NCI-H1048 (cell line): Measurements from ENCODE around the gene JUN.

Source experiments
- DNase-seq: peaks from one replicate; lab custom pipeline; 2025; lab: John Stamatoyannopoulos, UW

The JUN gene

DNA sequence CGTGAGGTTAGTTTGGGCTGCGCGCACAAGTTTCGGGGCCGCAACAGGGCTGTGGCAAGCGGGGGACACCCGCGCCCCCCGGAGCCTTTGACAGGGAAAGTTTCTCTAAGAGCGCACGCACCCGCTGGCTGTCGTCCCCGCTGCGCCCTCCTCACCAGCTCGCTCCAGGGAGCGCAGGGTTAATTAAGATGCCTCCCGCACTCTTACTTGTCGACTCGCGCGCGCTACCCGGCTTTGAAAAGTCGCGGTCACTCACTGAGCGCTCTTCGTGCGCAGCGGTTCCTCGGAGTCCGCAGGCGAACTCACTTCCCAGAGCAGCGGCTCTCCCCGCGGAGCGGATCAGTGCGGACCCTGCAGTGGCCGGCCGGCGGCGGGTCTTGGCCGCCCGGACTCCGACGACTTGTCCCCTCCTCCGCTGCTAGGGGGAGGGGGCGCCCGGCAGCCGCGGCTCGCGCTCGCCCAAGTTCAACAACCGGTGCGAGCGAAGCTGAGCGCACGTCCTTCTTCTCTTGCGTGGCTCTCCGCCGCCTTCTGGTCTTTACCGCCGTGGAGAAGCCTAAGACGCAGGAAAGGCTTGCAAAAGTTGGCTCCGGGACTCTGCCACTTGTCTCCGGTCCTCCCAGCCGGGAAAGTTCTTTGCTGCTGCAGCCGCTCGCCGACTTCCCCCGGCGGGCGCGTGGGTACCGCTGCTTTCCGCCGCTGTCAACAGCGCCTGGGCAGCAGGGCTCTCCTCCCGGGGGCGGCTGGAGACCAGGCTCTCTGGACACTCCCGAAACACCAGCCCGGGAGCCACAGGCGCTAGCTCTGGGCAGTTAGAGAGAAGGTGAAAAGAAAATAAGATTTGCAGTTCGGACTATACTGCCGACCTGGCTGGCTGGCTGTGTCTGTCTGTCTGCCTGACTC lies 506 bp downstream of the JUN start:
- no peak for DNase-seq

DNA sequence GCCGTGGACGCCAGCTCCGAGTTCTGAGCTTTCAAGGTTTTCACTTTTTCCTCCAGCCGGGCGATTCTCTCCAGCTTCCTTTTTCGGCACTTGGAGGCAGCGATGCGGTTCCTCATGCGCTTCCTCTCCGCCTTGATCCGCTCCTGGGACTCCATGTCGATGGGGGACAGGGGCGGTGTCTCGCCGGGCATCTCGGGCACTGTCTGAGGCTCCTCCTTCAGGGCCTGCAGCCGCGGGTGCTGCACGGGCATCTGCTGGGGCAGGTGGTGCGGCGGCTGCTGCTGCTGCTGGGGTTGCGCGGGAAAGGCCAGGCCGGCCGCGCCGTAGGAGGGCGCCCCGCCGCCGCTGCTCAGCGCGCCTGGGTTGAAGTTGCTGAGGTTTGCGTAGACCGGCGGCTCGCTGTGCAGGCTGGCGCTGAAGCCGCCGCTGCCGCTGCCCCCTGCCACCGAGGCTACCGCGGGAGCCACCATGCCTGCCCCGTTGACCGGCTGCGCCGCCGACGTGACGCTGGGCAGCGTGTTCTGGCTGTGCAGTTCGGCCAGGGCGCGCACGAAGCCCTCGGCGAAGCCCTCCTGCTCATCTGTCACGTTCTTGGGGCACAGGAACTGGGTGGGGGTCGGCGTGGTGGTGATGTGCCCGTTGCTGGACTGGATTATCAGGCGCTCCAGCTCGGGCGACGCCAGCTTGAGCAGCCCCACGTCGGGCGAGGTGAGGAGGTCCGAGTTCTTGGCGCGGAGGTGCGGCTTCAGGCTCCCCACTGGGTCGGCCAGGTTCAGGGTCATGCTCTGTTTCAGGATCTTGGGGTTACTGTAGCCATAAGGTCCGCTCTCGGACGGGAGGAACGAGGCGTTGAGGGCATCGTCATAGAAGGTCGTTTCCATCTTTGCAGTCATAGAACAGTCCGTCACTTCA lies 1.4 kb downstream of the JUN start:
- no peak for DNase-seq

DNA sequence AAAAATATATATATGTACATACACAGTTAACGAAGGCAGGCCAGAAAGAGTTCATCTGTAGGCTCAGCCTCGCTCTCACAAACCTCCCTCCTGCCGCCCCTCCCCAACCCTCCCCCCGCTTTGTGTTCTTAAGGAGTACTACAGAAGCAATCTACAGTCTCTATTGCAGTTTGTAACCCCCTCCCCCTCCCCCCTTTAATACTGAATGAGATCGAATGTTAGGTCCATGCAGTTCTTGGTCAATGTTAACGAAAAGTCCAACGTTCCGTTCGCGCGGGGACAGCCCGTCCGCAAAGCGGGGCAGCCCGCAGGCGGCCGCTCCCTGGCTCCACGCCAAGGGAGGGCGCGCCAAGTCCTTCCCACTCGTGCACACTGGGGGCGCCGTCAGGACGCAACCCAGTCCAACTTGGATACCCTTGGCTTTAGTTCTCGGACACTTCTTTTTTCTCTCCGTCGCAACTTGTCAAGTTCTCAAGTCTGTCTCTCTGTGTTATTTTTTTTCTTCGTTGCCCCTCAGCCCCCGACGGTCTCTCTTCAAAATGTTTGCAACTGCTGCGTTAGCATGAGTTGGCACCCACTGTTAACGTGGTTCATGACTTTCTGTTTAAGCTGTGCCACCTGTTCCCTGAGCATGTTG lies 2.2 kb downstream of the JUN start:
- no peak for DNase-seq

DNA sequence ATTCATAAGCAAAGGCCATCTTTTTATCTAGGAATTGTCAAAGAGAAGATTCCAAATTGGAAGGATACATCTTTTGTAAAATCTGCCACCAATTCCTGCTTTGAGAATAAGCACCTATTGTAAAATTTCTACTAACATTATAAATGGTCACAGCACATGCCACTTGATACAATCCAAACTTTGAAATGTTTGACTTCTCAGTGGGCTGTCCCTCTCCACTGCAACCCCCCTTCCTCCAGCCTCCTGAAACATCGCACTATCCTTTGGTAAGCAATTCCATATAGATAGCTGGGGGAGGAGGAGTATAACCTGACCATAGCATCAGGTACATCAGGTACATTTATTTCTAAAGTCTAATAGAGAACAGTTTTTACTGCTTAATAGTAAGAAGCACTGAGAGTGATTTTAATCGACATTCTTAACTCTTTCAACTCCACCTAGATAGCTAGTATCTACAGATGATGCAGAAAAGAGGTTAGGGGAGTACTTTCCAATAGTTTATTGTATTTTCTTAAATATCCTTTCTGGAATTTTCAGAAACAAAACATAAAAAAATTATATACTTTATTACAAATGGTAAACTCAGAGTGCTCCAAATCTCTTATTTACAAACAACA lies 2.9 kb downstream of the JUN start:
- DNase-seq: no peak

DNA sequence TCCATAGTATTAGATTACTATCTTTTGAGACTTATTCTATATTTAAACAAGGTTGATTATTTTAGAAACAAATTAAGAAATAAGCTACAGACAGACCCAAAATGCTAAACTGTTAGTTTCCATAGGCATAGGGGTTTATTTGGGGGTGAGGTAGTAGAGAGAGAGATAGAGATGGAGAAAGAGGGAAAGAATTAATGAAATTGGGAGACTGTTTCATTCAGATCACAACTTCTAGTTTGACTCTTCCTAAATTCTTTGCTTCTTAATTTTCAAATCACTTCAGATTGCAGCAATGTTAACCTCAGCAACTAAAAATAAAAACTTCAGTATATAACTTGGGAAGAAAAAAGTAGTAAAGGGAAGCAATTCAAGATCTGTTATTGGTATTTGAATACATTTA lies 3.4 kb downstream of the JUN start:
- no peak for DNase-seq

DNA sequence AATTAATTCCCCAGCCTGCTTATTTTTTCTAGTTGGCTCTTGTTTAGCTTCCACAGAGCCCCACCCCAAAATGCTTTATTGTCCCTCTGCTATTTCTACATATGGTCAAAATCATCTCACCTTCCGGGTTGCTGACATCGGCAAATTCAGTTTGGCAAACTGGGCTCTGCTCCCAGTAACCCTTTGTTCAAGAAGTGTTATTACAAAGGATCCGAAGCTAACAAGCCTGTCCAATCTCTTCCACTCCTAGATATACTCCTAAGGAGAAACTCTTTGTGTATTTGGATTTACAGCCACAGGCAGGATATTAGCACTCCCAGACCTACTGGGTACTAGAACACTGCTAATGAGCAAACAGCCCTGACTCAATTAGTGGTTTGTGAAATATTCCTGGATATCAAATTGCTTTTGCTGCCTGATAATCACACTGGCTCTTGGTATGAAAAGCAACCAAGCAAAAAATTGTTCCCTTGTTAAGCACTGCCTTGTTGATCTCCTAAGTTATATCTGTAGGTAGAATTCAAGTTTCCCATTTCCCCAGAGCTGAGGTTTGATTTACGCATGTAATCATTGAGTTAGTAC lies 4.0 kb downstream of the JUN start:
- no peak for DNase-seq

DNA sequence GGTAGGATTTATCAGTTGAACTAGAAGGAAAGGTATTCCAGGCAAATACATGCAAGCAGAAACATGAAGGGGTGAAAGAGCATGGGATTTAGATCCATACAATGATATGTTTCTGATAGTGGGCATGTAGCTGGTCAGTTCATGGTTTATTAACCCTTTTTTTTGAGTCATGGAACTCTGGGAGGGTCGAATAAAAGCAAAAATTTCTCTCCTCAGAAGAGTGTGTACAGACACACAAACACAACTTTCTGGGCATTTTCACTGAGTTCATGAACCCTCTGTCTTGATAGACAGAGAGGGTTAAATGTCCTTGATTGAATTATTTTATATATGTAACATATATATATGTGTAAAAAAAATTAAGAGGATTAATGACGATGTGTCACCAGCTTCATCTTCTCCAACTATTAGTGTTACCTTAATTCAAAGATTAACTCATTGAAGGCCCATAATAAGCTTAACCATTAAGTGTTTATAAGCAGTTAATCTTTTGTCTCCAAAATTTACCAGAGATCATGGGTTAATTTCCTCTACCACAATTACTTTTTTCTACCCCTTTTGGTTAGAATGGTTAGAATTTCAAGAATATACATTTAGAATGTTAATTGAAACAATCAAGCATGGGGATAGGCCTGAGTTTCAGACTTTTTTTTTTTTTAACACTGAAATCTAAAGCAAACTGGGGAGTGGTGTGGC lies 4.6 kb downstream of the JUN start:
- no peak for DNase-seq

DNA sequence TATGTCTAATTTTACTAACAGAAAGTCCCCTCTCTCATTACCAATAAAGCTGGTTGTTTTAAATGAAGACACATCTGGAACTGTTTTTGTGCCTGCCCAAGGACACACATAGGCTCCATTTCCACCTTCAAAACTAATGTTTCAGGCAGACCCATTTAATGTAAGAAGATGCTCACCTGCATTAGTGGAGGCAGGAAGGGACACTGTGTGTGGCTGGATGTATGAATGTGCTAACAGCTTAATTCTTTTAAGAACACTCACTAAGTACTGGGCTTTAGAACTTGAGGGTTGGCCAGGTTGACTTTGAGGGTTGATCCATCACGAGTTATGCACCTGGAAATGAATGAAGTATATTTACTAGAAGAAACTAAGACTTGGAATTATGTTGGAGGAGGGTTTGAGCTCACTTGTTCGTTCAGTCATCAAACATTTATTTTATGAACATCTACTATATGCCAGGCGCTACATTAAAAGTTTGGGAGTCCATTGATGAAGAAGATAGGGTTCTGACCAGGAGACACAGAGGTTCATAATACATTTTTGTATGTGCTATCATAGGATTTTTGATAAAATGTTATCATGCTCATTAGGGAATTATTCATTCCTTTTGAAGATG lies 5.4 kb downstream of the JUN start:
- DNase-seq: no peak

DNA sequence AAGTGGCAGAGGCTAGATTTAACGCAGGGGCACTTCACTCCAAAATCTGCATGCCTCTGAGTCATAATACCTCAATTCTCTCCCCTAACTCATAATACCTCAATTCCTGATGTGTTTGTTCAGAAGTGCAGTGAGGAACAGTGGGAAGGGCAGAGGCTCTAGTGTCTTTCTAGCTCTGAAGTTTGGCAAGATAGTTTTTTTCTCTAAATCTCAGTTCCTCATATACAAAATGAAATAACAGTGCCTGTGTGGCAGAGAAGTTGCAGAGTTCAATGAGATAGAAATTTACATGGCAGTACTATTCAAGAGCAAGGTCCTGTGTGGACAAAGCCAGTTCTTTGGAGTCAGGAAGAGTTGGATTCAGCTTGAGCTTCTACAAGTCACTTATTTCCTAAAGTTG lies 9.8 kb downstream of the JUN start:
- DNase-seq: no peak

DNA sequence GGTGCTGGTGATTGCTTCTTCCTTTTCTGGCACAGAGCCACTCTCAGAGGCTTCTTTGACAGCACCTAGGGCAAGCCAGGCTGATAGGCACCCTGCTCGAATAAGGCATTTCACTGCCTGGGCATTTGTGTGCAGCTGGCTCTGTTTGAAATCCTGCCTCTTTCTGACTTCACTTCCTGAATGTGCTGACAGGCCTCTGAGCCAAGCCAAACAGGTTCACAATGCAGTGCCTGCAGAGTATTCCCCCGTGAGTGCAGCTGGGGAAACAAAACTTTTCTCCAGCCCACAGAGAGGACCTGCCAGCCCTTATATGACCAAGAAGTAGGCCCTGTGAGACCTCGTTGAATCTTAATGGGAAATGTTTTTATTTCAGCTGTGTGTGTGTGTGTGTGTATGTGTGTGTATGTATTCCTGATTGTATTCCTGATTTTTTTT lies 10.4 kb downstream of the JUN start:
- no peak for DNase-seq

DNA sequence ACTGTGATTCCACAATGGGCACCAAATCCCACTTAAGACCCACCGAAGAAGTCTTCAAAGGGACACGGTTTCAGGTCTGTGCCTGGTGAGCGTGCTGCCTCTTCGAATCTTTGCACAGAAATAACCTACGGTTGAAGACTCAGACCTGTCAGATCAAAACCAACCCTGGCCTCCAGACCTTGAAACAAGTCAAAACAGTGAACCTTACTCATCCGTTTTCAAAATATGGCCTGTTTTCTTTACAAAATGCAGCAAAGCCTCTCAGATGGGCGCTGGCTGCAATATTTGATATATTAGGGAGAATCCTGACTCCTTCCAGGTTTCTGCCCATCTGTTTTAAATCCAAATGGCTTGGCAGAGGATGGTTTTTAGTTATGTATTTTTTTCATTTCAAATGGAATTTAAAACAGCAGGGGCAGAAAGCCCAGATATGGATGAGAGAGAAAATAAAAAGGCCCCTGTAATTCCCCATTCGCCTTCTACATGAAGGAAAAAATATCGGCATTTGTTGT lies 14.0 kb downstream of the JUN start:
- no peak for DNase-seq

DNA sequence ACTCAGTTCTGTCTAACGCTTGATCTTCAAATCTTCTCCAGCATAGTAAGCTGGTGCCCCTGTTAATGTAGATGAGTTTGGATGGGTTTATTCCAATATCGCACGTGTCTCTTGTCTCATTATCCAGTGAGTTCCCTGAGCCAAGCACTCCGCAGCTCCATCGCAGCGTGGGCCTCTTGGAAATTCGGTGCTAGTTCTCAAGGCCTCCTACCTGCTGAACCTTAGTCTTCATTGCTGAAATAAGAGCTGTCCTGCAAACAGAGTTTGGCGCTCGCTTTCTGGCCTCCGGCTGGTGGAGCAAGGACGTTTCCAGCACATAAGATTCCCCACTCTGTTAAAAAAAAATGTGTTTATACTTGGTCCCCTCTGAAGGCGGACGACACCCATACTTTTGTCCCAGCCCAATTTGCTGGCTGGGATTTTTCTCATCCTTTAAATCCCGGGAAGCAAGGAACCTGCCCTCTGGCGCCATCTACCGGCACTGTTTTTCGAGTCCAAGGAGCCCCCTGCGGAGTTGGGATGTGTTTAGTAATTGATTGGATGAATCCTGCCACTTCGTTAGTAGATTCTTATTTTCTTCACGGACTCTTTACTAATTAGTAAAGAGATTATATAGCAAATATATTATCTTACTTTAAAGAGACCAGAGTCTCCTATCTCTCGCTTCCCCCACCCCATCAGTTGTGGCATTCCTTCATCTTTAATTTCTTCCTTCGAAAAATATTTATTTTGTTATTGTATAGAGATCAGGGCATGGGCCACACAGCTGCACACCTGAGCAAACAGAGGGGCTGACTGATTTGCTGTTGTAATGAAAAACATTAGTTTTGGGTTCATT lies 14.7 kb downstream of the JUN start:
- DNase-seq: no peak

DNA sequence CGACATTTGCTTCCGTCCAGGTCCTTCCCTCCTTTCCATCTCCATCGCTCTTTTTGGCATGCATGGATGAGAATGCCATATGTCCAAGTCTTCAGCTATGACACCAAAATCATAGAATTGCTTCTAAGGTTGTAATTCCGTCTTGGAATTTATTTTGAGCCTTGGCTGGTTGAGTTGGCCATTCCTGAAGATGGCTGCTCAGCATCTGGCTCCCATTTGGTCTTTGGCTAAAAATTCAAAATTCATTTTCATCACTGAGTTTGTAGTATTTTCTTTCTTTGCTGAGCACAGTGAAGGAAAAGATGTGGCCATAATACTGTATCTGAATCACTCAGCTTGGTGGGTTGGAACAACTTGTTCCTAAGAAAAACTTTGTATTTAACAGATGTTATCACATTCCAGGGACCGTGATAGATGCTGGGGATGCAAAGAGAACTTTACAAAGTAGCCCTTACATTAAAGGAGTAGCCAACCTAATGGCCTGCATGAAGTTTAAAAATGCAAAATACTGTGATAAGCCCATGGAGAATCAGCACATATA lies 15.6 kb downstream of the JUN start:
- no peak for DNase-seq

DNA sequence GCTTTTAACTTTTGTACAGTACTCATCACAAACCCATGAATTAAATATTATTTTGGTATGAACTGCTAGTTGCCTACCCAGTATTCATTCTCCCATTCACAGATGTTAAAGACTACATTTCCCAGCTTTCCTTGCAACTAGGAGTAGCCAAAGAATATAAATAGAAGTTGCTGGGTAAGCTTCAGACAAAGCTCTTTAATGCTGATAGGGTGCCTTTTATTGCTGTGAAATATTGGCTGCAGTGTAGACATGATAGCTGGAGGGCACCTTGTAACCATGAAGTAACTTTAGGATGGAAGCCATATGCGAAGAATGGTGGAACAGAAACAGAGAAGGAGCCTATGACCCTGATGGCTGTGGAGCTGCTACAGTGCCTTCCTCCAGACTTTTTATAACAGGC lies 16.7 kb downstream of the JUN start:
- DNase-seq: no peak

DNA sequence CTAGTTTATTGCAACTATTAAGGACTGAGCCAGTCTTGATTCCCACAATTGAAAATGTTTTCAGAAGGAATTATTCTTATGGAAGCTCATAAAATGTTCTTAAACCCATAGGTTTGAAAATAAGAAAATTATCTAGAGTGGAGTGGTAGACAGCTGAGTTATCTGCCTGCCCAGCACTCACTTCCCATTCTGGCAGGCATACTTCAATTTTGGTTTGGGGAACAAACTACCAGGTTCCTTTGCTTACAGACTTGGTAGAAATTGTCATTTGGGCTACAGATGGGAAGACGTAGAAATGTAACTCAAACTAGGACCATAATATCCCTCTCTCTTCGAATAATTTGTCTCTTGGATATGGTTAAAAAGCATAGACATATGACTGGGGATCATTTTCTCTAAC lies 18.4 kb downstream of the JUN start:
- no peak for DNase-seq

DNA sequence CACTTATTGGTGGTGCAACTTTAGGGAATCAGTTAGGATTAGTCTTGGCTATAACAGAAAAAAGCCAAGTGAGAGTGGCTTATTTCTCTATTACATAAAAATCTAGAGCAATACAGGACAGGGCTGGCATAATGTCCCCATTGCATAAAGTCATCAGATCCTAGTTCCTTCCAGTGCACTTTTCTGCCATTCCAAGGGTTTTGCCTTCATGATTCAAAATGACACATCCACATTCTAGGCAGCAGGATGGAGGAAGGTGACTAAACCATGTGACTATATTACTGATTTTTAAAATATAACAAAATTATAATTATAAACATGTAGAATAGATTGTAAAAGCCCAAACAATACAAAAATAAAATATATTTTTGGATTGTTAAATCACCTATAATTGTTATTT lies 18.8 kb downstream of the JUN start:
- DNase-seq: no peak

DNA sequence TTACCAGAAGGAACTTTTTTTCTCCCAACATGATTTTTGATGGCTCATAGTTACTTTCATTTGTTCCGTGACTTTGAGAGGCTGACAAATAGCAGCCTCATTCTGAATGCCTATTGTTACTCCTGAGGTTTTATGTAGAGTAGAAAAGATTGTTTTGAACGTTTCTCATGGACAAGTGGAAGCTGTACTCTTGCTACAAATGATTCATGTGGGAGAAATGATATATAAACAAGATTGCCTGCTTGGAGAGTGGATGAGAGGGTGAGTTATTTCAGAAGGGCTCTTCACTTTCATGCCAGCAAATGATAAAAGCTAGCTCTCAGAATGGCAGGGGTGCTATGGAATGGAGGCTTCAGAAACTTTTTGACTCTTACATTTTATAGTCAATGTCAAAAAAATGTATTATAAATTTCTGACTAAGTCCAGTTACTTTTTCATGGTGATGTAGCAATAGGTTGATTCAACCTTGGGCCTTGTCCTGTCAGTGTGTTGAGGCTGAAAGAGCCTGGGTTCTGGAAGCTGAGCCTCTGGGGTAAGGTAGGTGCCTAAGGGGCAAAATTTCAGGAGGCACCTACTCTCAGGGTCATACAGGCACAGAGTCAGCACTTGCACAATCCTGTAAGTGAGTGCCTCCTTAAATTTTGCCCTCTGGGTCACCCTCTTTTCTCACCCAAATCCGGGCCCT lies 19.4 kb downstream of the JUN start:
- DNase-seq: no peak

DNA sequence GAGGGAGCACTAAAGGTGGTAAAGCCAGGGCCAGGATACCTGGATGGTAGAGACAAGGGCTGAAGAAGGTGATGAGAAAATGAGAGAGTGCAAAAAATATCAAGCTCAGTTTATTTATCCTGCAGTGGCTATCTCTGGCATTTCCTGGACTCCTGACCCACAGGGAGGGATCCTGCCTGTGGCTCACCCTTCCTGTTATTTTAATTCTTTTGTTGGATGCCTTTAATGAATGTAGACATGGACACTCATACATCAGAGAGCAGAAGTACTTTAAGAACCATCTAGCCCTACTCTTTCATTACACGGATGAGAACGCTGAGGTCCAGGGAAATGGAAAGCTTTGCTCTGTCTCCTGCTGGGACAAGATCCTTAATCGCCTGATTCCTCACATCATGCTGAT lies 20.6 kb downstream of the JUN start:
- DNase-seq: no peak

DNA sequence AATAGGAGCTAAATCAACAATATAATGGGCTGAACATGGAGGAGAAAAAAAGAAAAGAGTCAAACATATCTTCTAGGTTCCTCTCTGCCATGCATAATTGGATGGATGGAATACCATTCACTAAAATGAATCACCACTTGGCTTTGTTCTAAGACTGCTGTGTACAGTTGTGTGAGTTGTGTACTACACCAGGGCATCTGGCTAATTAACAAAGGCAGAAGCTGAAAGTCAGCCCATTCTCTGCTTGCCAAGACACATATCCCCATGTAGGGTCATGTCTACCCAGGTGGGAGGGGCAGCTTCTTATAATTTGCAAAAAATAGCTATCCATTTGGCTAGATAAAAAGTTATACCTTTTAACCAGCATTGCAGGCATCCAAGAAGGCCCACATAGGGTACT lies 21.0 kb downstream of the JUN start:
- no peak for DNase-seq
